Activated naive CD8-positive, alpha-beta T cell treated with anti-CD3 and anti-CD28 coated beads for 36 hours (primary cell): ENCODE measurements around the gene LRRC8E. TPM values are rescaled to one million over a fixed set of nuclear protein-coding genes. Genes with fewer than 3 reads are reported as not detected.
"Not testable (repeated sequence)": the region's sequence is repeated elsewhere in the genome, so short reads cannot be mapped to it uniquely, and the experiment has no call there.

Experiments used
- DNase-seq: peaks from one replicate; pipeline ENCODE4 v3.0.0; 2021
- H3K27ac Mint-ChIP-seq: one replicate; pipeline ENCODE4 v1.8.0; 2022; ENCODE audit warnings: mild to moderate bottlenecking, moderate library complexity, mixed read lengths
- H3K27me3 Mint-ChIP-seq: one replicate; pipeline ENCODE4 v1.8.0; 2022; ENCODE audit warnings: mild to moderate bottlenecking, mixed read lengths
- H3K36me3 Mint-ChIP-seq: one replicate; pipeline ENCODE4 v1.8.0; 2021; ENCODE audit warnings: mild to moderate bottlenecking, mixed read lengths
- H3K4me1 Mint-ChIP-seq: one replicate; pipeline ENCODE4 v1.8.0; 2021; ENCODE audit warnings: mixed read lengths
- H3K4me3 Mint-ChIP-seq: one replicate; pipeline ENCODE4 v1.8.0; 2022; ENCODE audit warnings: mild to moderate bottlenecking, moderate library complexity, mixed read lengths
- H3K9me3 Mint-ChIP-seq: one replicate; pipeline ENCODE4 v1.8.0; 2022; ENCODE audit warnings: mixed read lengths
- total RNA-seq, 2 experiments: library from RNA; stranded (reverse); gene quantifications; one replicate each; pipeline ENCODE4 v1.2.3, GENCODE V29; 2021

The LRRC8E gene
- total RNA-seq, 2 experiments from 2014 or later, result not detected

- no peaks in the 10 kb centered on the region for H3K27me3 Mint-ChIP-seq
- no peaks in the 10 kb centered on the region for H3K9me3 Mint-ChIP-seq
- no peaks in the 10 kb centered on the region for H3K36me3 Mint-ChIP-seq
- DNase-seq, result no peak
- H3K4me3 Mint-ChIP-seq, result no peak overlapping the region
- peaks cover 3% of the 10 kb centered on the region for H3K4me1 Mint-ChIP-seq
- H3K27ac Mint-ChIP-seq, result no peak overlapping the region
Observed at GRCh38 chr19:7850000-7850813, 38.1 kb upstream of the LRRC8E start.

- no peaks in the 10 kb centered on the region for H3K36me3 Mint-ChIP-seq
- DNase-seq, result no peak
- peaks cover 3% of the 10 kb centered on the region for H3K4me1 Mint-ChIP-seq
- H3K27me3 Mint-ChIP-seq, result no peaks in the 10 kb centered on the region
- H3K27ac Mint-ChIP-seq, result no peak overlapping the region
- no peak overlapping the region for H3K4me3 Mint-ChIP-seq
- no peaks in the 10 kb centered on the region for H3K9me3 Mint-ChIP-seq
Observed at GRCh38 chr19:7850945-7851622, 37.2 kb upstream of the LRRC8E start.

DNA sequence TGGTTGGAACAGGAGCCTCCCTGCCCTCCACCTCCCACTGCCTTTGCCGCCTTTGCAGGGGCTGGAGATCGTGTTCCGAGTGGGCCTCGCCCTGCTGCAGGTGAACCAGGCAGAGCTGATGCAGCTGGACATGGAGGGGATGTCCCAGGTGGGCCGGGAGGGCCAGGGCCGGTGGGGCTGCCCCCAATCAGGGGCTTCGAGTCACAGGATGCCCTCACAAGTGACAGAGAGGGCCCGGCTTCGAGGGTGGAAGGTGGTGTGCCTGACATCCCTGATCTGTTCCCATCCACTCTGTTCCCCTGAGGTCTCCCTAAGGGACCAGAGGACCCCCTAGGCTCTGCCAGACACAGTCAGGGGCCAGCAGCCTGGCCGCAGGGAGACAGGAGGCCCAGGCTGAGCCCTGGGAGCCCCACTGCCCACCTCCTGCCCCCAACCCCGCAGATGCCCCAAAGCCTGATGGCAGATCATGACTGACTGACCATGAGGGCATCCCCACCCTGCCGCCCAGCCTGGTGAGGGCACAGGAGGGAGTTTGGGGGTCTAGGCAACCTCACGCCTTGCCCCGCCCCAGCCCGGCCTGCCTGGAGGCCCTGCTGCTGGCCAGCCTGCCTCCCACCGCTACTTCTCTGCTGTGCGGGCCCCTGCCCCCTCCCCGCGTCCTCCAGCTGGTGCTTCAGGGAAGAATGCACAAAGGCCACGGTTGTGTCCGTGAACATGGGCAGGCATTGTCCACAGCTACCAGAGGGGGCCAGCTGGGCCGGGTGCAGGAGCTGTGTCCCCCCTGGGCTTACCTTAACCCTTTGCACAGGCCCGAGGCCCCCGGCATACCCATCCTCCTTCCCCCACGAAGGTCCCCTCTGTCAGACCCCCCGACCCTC lies 36.4 kb upstream of the LRRC8E start:
- Mint-ChIP-seq H3K9me3 (no peaks in the 10 kb centered on the region), H3K36me3 (no peaks in the 10 kb centered on the region), H3K27ac (no peak overlapping the region), H3K4me1 (peaks cover 3% of the 10 kb centered on the region), H3K27me3 (peaks cover under 1% of the 10 kb centered on the region), H3K4me3 (no peak overlapping the region)
- no peak for DNase-seq

DNA sequence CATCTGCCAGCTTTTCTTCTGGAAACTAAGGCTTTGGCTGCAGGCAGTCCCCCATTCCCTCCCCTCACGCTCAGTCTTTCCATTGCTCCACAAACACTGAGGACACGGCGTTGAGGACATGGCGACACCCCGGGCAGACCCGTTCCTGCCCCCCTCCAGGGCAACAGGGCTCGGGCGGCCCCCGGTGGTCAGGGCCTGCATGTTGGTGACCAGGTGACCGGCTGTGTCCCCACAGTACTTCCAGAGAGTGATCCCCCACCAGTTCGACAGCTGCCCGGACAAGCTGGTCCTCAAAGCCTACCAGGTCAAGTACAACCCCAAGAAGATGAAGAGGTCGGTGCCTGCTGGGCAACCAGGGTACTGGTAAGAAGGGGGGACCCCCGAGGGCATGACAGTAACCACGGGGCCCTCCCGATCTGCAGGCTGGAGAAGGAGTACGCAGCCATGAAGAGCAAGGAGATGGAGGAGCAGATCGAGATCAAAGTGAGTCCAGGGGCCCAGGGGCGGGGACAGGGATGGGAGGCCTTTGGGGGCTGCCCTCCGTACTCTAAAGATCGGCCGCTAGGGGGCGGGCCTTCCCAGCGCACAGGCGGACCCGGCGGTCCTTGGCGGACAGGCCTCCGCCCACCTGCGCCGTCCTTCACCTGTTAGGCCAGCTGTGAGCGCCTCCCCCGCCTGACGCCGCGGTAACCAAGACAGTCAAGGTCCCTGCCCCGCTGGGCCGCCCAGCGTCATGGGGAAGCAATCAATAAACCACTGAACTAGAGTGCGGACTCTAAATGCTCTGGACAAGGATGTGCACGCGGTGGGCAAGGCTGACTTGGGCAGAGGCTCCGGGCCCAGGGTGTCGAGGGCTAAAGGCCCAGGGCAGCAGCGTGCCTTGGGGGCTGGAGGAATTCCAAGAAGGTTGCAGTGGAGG lies 35.2 kb upstream of the LRRC8E start:
- Mint-ChIP-seq H3K27ac (no peak overlapping the region), H3K27me3 (peaks cover 8% of the 10 kb centered on the region), H3K9me3 (no peaks in the 10 kb centered on the region), H3K4me3 (no peak overlapping the region), H3K4me1 (peaks cover 3% of the 10 kb centered on the region), H3K36me3 (no peaks in the 10 kb centered on the region)
- DNase-seq, result peak; percentile 80

- Mint-ChIP-seq H3K36me3 (no peaks in the 10 kb centered on the region), H3K27me3 (peaks cover 8% of the 10 kb centered on the region), H3K9me3 (no peaks in the 10 kb centered on the region), H3K4me1 (peaks cover 3% of the 10 kb centered on the region), H3K27ac (no peak overlapping the region), H3K4me3 (no peak overlapping the region)
- no peak for DNase-seq
Observed at GRCh38 chr19:7853770-7854128, 34.6 kb upstream of the LRRC8E start.

DNA sequence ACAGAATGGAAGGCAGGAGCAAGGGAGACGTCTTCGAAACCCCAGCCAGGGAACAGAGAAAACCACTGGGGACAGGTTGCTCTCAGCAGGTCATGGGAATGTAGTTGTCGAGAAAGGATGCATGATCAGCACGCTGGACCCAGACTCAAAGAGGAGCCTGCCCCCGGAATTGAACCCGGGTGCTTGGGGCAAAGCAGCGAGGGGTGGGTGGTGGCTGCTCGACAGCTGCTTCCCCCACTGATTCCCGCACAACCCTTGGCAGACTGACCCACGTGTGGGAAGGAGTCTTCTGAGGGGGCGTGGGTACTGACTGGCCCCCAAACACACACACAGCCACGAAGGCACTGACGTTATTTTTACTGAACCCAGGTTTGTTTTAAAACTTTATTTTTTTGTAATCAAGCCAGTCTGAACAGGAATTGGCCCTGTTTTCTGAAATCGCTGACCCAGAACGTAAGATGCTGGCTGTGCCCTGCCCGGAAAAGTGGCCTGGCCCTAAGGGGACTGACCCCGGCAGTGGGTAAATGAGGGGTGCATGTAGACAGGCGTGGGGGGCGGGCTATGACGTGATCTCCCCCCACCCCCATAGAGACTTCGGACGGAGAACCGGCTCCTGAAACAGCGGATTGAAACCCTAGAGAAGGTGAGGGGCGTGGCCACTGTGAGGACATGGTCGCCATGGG lies 32.7 kb upstream of the LRRC8E start:
- no peaks in the 10 kb centered on the region for H3K36me3 Mint-ChIP-seq
- no peaks in the 10 kb centered on the region for H3K9me3 Mint-ChIP-seq
- no peak overlapping the region for H3K4me3 Mint-ChIP-seq
- peaks cover 13% of the 10 kb centered on the region for H3K27me3 Mint-ChIP-seq
- H3K4me1 Mint-ChIP-seq, result peaks cover 3% of the 10 kb centered on the region
- DNase-seq, result no peak
- no peak overlapping the region for H3K27ac Mint-ChIP-seq

- H3K27ac Mint-ChIP-seq, result no peak overlapping the region
- no peak for DNase-seq
- H3K9me3 Mint-ChIP-seq, result no peaks in the 10 kb centered on the region
- H3K4me3 Mint-ChIP-seq, result no peak overlapping the region
- H3K4me1 Mint-ChIP-seq, result peaks cover 3% of the 10 kb centered on the region
- H3K36me3 Mint-ChIP-seq, result no peaks in the 10 kb centered on the region
- H3K27me3 Mint-ChIP-seq, result peaks cover 18% of the 10 kb centered on the region
Observed at GRCh38 chr19:7856109-7856591, 32.2 kb upstream of the LRRC8E start.

DNA sequence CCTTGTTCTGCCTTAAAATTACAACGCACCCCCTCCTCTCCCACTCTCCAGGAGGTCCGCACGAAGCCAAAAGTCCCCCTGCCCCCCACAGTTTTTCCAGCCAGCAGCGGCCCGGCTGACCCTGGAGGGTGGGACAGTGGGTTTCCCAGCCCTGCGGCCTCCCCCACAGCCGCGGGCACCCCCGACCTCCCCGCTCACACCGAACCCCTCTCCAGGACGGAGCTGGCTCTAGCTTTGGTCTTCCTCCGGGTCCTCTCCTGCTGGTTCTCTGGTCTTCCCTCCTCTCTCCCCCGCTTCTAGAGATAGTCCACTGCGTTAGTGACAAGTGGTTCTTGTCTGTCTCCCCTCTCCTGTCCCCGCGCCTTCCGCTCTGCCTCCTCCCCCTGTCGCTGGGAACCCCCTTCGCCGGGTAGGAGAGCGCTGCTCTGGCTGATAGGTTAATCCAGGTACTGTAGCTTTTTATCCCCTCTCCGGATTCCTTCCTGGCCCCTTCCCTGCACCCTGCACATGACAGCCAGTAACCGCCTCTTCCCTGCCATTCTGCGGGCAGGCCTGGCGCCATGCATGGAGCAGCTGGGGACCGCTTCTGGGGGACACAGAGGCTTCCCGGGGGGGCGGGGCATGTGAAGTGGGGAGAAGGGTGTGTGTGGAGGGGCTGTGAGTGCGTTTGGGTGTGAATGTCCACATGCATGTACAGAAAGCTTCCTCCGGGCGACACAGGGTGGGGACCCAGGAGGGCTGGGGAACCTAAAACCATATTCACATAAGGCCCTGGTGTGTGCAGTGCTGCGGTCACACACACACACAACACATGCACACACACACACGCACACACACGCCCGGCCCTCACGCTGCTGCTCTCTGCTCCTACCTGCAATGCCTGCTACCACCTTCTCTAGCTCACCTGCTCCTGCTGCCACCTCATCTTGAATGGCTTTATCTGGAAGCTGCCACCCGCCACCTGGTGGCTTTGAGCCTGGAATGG lies 31.3 kb upstream of the LRRC8E start:
- Mint-ChIP-seq H3K4me3 (no peak overlapping the region), H3K9me3 (no peaks in the 10 kb centered on the region), H3K36me3 (no peaks in the 10 kb centered on the region), H3K27ac (no peak overlapping the region), H3K4me1 (peaks cover 5% of the 10 kb centered on the region), H3K27me3 (peaks cover 23% of the 10 kb centered on the region)
- DNase-seq, result no peak

DNA sequence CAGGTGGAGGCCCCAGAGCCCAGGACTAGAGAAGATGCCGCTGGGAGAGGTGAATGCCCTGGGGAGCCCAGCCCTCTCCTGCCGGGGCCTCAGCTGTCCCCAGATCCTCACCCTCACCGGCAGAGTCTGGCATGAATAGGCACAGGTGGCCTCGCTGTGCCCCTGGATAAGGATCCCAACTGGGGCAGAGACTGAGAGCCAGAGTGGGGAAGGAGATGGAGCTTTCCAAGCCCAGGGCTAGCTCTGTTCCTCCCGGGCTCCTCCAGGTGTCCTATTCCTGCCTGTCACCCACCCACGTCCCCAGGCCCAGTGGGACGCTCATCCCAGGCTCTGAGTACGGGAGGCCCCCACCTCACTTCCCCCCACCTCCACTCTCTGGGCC lies 30.6 kb upstream of the LRRC8E start:
- Mint-ChIP-seq H3K27me3 (peaks cover 28% of the 10 kb centered on the region), H3K27ac (no peak overlapping the region)

GRCh38 chr19:7858109-7858770 lies 30.1 kb upstream of the LRRC8E start:
- peaks cover 31% of the 10 kb centered on the region for H3K27me3 Mint-ChIP-seq
- H3K4me3 Mint-ChIP-seq, result no peak overlapping the region
- peaks cover 3% of the 10 kb centered on the region for H3K4me1 Mint-ChIP-seq
- H3K9me3 Mint-ChIP-seq, result no peaks in the 10 kb centered on the region
- H3K27ac Mint-ChIP-seq, result no peak overlapping the region
- no peak for DNase-seq
- no peaks in the 10 kb centered on the region for H3K36me3 Mint-ChIP-seq

More for the DNA sequence above, 30.6 kb upstream of the LRRC8E start:
- H3K36me3 Mint-ChIP-seq, result no peaks in the 10 kb centered on the region
- H3K4me3 Mint-ChIP-seq, result no peak overlapping the region
- peaks cover 7% of the 10 kb centered on the region for H3K4me1 Mint-ChIP-seq
- DNase-seq, result no peak
- no peaks in the 10 kb centered on the region for H3K9me3 Mint-ChIP-seq

DNA sequence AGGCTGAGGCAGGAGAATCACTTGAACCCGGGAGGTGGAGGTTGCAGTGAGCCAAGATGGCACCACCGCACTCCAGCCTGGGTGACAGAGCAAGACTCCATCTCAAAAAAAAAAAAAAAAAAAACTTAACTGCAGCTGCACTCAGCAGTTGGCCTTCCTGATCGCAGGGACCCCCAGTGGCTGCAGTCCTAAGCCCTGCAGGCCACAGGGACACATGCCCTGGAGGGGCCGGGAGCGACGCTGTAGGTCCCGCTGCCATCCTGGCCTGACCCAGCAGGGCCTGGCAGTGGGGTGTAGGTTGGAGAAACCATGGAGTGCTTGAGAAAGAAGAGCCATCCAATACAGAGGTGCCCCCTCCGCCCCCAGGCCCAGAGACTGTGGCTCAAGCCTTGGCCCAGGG lies 29.2 kb upstream of the LRRC8E start:
- not testable (repeated sequence) for DNase-seq, H3K36me3 Mint-ChIP-seq, H3K27ac Mint-ChIP-seq, H3K4me3 Mint-ChIP-seq, H3K9me3 Mint-ChIP-seq, H3K4me1 Mint-ChIP-seq
- H3K27me3 Mint-ChIP-seq, result peaks cover 39% of the 10 kb centered on the region

GRCh38 chr19:7859831-7860713 lies 28.2 kb upstream of the LRRC8E start:
- H3K36me3 Mint-ChIP-seq, result no peaks in the 10 kb centered on the region
- no peak overlapping the region for H3K27ac Mint-ChIP-seq
- H3K4me1 Mint-ChIP-seq, result peaks cover 8% of the 10 kb centered on the region
- peaks cover 48% of the 10 kb centered on the region for H3K27me3 Mint-ChIP-seq
- H3K9me3 Mint-ChIP-seq, result no peaks in the 10 kb centered on the region
- no peak for DNase-seq
- H3K4me3 Mint-ChIP-seq, result no peak overlapping the region
